GM21526 (cell line): ENCODE measurements around the gene WRNIP1.

Source experiments
- ATAC-seq: cut with Tn5 transposase; IDR thresholded peaks from one replicate; pipeline ENCODE4 v1.9.1; 2021; ENCODE audit warnings: moderate library complexity; ENCODE audit not compliant: unreplicated experiment, low FRiP score

WRNIP1 gene

GRCh38 chr6:2830183-2830582 is 65.0 kb downstream of the WRNIP1 start:
- no peak for ATAC-seq

- ATAC-seq: no peak
These were observed 66.2 kb downstream of the WRNIP1 start for GRCh38 chr6:2831392-2831791.

- ATAC-seq: no peak
These were observed 69.1 kb downstream of the WRNIP1 start for GRCh38 chr6:2834262-2834661.
